Activated CD4-positive, alpha-beta T cell treated with anti-CD3 and anti-CD28 coated beads, Interleukin-2, Interleukin-6, amounts not matched to agents 100 ng/mL and 50 ng/mL, durations not matched to agents 16 hours and 8 hours (primary cell): Measurements from ENCODE around the gene PDZRN4.
A peak's percentile ranks its signal among the peaks of the same experiment; 100 is the strongest.
"Not testable (repeated sequence)": the region's sequence is repeated elsewhere in the genome, so short reads cannot be mapped to it uniquely, and the experiment has no call there.

Source experiments
- DNase-seq: peaks from one replicate; pipeline ENCODE4 v3.0.0-alpha.2; 2020

Gene PDZRN4

GRCh38 chr12:41515953-41516352 lies 327.8 kb downstream of the PDZRN4 start:
- DNase-seq, result no peak

GRCh38 chr12:41520869-41521268 lies 332.7 kb downstream of the PDZRN4 start:
- DNase-seq, result no peak

GRCh38 chr12:41521872-41522379 lies 333.8 kb downstream of the PDZRN4 start:
- DNase-seq, result no peak

GRCh38 chr12:41527062-41527461 lies 338.9 kb downstream of the PDZRN4 start:
- DNase-seq, result no peak

GRCh38 chr12:41527534-41528116 lies 339.5 kb downstream of the PDZRN4 start:
- no peak for DNase-seq

GRCh38 chr12:41528874-41529273 lies 340.8 kb downstream of the PDZRN4 start:
- DNase-seq, result no peak

- no peak for DNase-seq
These were observed 342.3 kb downstream of the PDZRN4 start for GRCh38 chr12:41530441-41530840.

GRCh38 chr12:41531147-41531829 lies 343.2 kb downstream of the PDZRN4 start:
- DNase-seq, result no peak

- peak; percentile 39 for DNase-seq
These were observed 344.0 kb downstream of the PDZRN4 start for GRCh38 chr12:41532072-41532471.

GRCh38 chr12:41536813-41537490 lies 348.8 kb downstream of the PDZRN4 start:
- peak; percentile 46 for DNase-seq

GRCh38 chr12:41537522-41537921 lies 349.4 kb downstream of the PDZRN4 start:
- no peak for DNase-seq

- DNase-seq, result no peak
These were observed 357.6 kb downstream of the PDZRN4 start for GRCh38 chr12:41545761-41546160.

GRCh38 chr12:41547071-41547470 lies 359.0 kb downstream of the PDZRN4 start:
- not testable (repeated sequence) for DNase-seq

- DNase-seq, result no peak
These were observed 360.8 kb downstream of the PDZRN4 start for GRCh38 chr12:41548926-41549325.

- no peak for DNase-seq
These were observed 364.5 kb downstream of the PDZRN4 start for GRCh38 chr12:41552588-41552987.

GRCh38 chr12:41556176-41556575 lies 368.1 kb downstream of the PDZRN4 start:
- DNase-seq, result no peak

GRCh38 chr12:41557344-41557743 lies 369.2 kb downstream of the PDZRN4 start:
- DNase-seq, result no peak

- DNase-seq, result no peak
These were observed 370.6 kb downstream of the PDZRN4 start for GRCh38 chr12:41558671-41559070.

- no peak for DNase-seq
These were observed 374.9 kb downstream of the PDZRN4 start for GRCh38 chr12:41563051-41563450.

GRCh38 chr12:41564816-41565215 lies 376.7 kb downstream of the PDZRN4 start:
- no peak for DNase-seq

GRCh38 chr12:41566703-41567102 lies 378.6 kb downstream of the PDZRN4 start:
- no peak for DNase-seq

- DNase-seq, result no peak
These were observed 385.3 kb downstream of the PDZRN4 start for GRCh38 chr12:41573445-41573844.

GRCh38 chr12:41576925-41577324 lies 388.8 kb downstream of the PDZRN4 start:
- DNase-seq, result no peak

GRCh38 chr12:41577995-41578394 lies 389.9 kb downstream of the PDZRN4 start:
- DNase-seq, result no peak
